GM23338 (cell line): ENCODE results near the gene CRYAA. TPM values are rescaled to one million over a fixed set of nuclear protein-coding genes. Genes with fewer than 3 reads are reported as not detected.

ENCODE experiments used
- EZH2phosphoT487 ChIP-seq: fragments of 200-600 bp; sonication (generic); IDR thresholded peaks from one replicate; pipeline ENCODE4 v1.8.1; 2018; ENCODE audit warnings: antibody characterized with exemption; ENCODE audit not compliant: unreplicated experiment
- POLR2AphosphoS5 ChIP-seq: IDR thresholded peaks from 2 replicates; pipeline ENCODE4 v1.6.1; 2016; ENCODE audit warnings: antibody characterized with exemption, low read depth
- REST ChIP-seq: IDR thresholded peaks from one replicate; pipeline ENCODE4 v1.6.1; 2018; ENCODE audit warnings: antibody characterized with exemption; ENCODE audit not compliant: unreplicated experiment
- STAT1 ChIP-seq: IDR thresholded peaks from one replicate; pipeline ENCODE4 v1.6.1; 2016; ENCODE audit warnings: antibody characterized with exemption; ENCODE audit not compliant: unreplicated experiment
- ZNF114 ChIP-seq: fragments of 250-450 bp; sonication (Bioruptor Pico); IDR thresholded peaks from 2 replicates; pipeline ENCODE4 v1.5.0; 2020; ENCODE audit warnings: mild to moderate bottlenecking, moderate library complexity
- ZNF331 ChIP-seq: fragments of 250-450 bp; sonication (Bioruptor Pico); IDR thresholded peaks from 2 replicates; pipeline ENCODE4 v1.5.0; 2020; ENCODE audit warnings: low read depth, mild to moderate bottlenecking, moderate library complexity
- ZNF462 ChIP-seq: fragments of 250-450 bp; sonication (Bioruptor Pico); IDR thresholded peaks from 2 replicates; pipeline ENCODE4 v1.5.0; 2020; ENCODE audit warnings: mild to moderate bottlenecking, moderate library complexity
- polyA plus RNA-seq: library from polyadenylated mRNA; unstranded; fragments of >200 nt; fragmentation: Nextera tagmentation; extraction: Ambion mirVana; gene quantifications from 2 replicates; pipeline ENCODE4 v1.2.1, GENCODE V29; 2016
- total RNA-seq: library from RNA; depleted of rRNA; stranded (reverse); fragments of >200 nt; shearing (Covaris generic); gene quantifications from 2 replicates; pipeline ENCODE4 v1.2.3, GENCODE V29; 2014

The CRYAA gene
- total and polyA plus RNA-seq, 2 experiments from 2014 or later = not detected

DNA sequence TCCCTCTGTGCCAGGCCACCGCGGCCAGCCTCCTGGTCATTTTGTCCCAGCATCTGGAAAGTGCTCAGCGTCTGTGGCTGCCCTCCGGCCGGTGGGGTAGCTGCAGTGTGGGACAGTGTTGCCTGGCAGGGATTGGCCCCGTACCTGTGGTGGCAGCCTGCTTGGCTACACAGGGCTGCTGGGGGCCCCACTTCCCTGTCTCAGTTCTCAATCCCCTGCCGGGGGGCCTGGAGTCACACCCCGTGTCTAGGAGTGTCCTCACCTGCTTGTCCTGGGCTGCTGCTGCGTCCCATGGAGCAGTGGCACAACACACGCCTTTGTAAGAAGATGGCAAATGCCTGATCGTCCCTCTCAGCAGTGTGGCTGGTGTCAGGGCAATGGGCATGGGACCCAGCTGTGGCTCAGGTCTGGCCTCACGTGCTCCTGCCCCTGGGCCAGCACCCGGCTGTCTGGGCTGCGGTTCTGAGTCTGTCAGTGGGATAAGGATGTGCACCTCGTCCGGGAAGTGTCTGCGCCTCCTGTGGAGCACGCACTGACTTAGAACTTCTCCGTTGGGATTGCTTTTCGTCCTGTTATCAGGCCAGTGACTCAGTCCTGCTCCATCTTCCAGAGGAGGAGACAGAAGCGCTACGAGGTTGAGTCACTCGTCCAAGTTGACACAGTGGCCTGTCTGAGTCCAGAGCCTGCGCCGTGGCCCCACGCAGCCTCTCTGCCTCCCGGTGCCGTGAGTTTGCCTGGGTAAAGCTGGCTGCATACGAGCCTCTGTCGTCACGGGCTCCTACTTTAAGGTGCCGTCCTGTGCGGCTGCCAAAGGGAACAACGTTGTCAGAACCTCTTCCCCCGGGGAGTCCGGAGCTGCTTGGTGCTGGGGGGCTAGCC is 41.0 kb downstream of the CRYAA start (continued):
- no peak for TF ChIP-seq ZNF462 (CRISPR knock-in tag)
- TF ChIP-seq POLR2AphosphoS5 = no peak
- no peak for TF ChIP-seq EZH2phosphoT487
- no peak for TF ChIP-seq REST
- no peak for TF ChIP-seq ZNF114 (CRISPR knock-in tag)
- no peak for TF ChIP-seq STAT1
- no peak for TF ChIP-seq ZNF331 (CRISPR knock-in tag)
